Stimulated activated CD4-positive, alpha-beta T cell treated with anti-CD3 and anti-CD28 coated beads, Interleukin-15, amount 100 ng/mL, for 1 hour (primary cell): Measurements from ENCODE around the gene CYP24A1.

Experiments used
- DNase-seq, 2 donors: peaks; one replicate each; pipeline ENCODE4 v3.0.0-alpha.2; 2020; ENCODE audit warnings: low read depth in 1 of 2, low spot score in 1 of 2

Gene CYP24A1

GRCh38 chr20:54115172-54115854 is 58.5 kb downstream of the CYP24A1 start:
- no peak for DNase-seq

GRCh38 chr20:54114109-54114508 is 59.7 kb downstream of the CYP24A1 start:
- no peak for DNase-seq

GRCh38 chr20:54113566-54113965 is 60.2 kb downstream of the CYP24A1 start:
- DNase-seq: no peak

- no peak for DNase-seq
Measured at GRCh38 chr20:54112221-54112884, 61.4 kb downstream of the CYP24A1 start.

- no peak for DNase-seq
Measured at GRCh38 chr20:54111460-54111859, 62.3 kb downstream of the CYP24A1 start.

- no peak for DNase-seq
Measured at GRCh38 chr20:54110457-54110856, 63.3 kb downstream of the CYP24A1 start.

GRCh38 chr20:54110041-54110440 is 63.7 kb downstream of the CYP24A1 start:
- DNase-seq: no peak

GRCh38 chr20:54108817-54109216 is 65.0 kb downstream of the CYP24A1 start:
- no peak for DNase-seq

- no peak for DNase-seq
Measured at GRCh38 chr20:54108326-54108642, 65.5 kb downstream of the CYP24A1 start.

- no peak for DNase-seq
Measured at GRCh38 chr20:54107600-54108325, 66.0 kb downstream of the CYP24A1 start.

- DNase-seq: no peak
Measured at GRCh38 chr20:54107181-54107580, 66.6 kb downstream of the CYP24A1 start.

- DNase-seq: no peak
Measured at GRCh38 chr20:54106162-54106561, 67.6 kb downstream of the CYP24A1 start.

GRCh38 chr20:54105653-54106052 is 68.1 kb downstream of the CYP24A1 start:
- DNase-seq: no peak

- DNase-seq: no peak
Measured at GRCh38 chr20:54104781-54105180, 69.0 kb downstream of the CYP24A1 start.

- no peak for DNase-seq
Measured at GRCh38 chr20:54103762-54104600, 69.8 kb downstream of the CYP24A1 start.
